Measurements from ENCODE around the gene RAB44. TPM values are rescaled to one million over a fixed set of nuclear protein-coding genes. Genes with fewer than 3 reads are reported as not detected.

The RAB44 gene
- total RNA-seq, 1 experiment from 2014 or later, result not detected

DNA sequence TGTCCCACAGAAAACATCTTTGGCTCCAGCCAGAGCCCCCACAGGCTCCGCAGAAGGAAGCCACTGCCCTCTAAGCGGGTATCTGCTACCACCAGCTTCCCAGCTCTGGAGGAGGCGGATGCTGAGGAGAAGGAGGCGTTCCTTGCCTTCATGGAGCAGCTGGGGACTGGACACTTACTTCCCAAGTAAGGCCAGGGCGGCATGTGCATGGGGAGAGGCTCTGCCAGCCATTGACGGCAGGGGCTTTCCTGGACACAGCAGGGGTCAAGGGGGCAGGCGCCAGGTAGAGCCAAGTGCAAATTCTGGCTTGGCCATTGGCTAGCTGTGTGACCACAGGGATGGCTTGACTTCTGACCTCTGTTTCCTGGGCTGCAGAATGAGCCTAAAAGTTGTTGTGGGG, 17.8 kb downstream of the RAB44 start:
- Histone ChIP-seq H3K4me3 (no peak overlapping the region), H3K27me3 (ENCODE audit: insufficient read depth, low read depth) (no peaks in the 10 kb centered on the region), H3K4me1 (replicated peaks; ENCODE audit: insufficient read depth) (peaks cover 7% of the 10 kb centered on the region), H3K27ac (no peak overlapping the region), H3K9me3 (ENCODE audit: insufficient read depth, low read depth) (no peaks in the 10 kb centered on the region), H3K36me3 (ENCODE audit: low read depth) (no peaks in the 10 kb centered on the region), H3K79me2 (ENCODE audit: low read depth) (no peaks in the 10 kb centered on the region), H3K9me2 (ENCODE audit: insufficient read depth) (no peaks in the 10 kb centered on the region), H2AFZ (no peak overlapping the region), H3F3A (ENCODE audit: insufficient read depth, low read depth) (peaks cover 12% of the 10 kb centered on the region; the same call in 1 of the 2 replicates), H4K20me1 (ENCODE audit: insufficient read depth) (no peaks in the 10 kb centered on the region), H3K4me2 (no peak overlapping the region)
- POLR2A ChIA-PET (ENCODE audit: unreplicated experiment), result interaction anchor here (0.6 kb wide), 1 partner anchor 20 kb away, joined by 3 read pairs; no protein-coding TSS in a partner anchor
- intact Hi-C loops (cut with micrococcal nuclease; ENCODE audit: unreplicated experiment), result no loop called here
- peak in 1 of 2 experiments; percentile 6 for DNase-seq
- CTCF ChIA-PET, result no interaction called here
- BruUV-seq (replicated peaks), result no TSS peak
- TF ChIP-seq CTCF (conservative IDR thresholded peaks at IDR 0.05), result no peak
- TF ChIP-seq EZH2 (IDR thresholded peaks at IDR 0.05; ENCODE audit: low read depth), result no peak

- DNase-seq, result no peak
- Histone ChIP-seq H2AFZ (no peak overlapping the region), H3K9me2 (ENCODE audit: insufficient read depth) (no peaks in the 10 kb centered on the region), H3K36me3 (ENCODE audit: low read depth) (no peaks in the 10 kb centered on the region), H4K20me1 (ENCODE audit: insufficient read depth) (no peaks in the 10 kb centered on the region), H3K27me3 (ENCODE audit: insufficient read depth, low read depth) (no peaks in the 10 kb centered on the region), H3K4me2 (no peak overlapping the region), H3K4me1 (replicated peaks; ENCODE audit: insufficient read depth) (peaks cover 7% of the 10 kb centered on the region), H3F3A (ENCODE audit: insufficient read depth, low read depth) (peaks cover 5% of the 10 kb centered on the region; the same call in 1 of the 2 replicates), H3K9me3 (ENCODE audit: insufficient read depth, low read depth) (no peaks in the 10 kb centered on the region), H3K27ac (no peak overlapping the region), H3K4me3 (no peak overlapping the region), H3K79me2 (ENCODE audit: low read depth) (no peaks in the 10 kb centered on the region)
- BruUV-seq (replicated peaks), result no TSS peak
- TF ChIP-seq CTCF (conservative IDR thresholded peaks at IDR 0.05) (no peak), EZH2 (IDR thresholded peaks at IDR 0.05; ENCODE audit: low read depth) (no peak)
- intact Hi-C loops (cut with micrococcal nuclease; ENCODE audit: unreplicated experiment), result no loop called here
- ChIA-PET POLR2A (ENCODE audit: unreplicated experiment) (interaction anchor here (0.6 kb wide), 1 partner anchor 232 kb away, joined by 3 read pairs; no protein-coding TSS in a partner anchor), CTCF (no interaction called here)
These were observed 19.0 kb downstream of the RAB44 start for GRCh38 chr6:36716476-36717093.

DNA sequence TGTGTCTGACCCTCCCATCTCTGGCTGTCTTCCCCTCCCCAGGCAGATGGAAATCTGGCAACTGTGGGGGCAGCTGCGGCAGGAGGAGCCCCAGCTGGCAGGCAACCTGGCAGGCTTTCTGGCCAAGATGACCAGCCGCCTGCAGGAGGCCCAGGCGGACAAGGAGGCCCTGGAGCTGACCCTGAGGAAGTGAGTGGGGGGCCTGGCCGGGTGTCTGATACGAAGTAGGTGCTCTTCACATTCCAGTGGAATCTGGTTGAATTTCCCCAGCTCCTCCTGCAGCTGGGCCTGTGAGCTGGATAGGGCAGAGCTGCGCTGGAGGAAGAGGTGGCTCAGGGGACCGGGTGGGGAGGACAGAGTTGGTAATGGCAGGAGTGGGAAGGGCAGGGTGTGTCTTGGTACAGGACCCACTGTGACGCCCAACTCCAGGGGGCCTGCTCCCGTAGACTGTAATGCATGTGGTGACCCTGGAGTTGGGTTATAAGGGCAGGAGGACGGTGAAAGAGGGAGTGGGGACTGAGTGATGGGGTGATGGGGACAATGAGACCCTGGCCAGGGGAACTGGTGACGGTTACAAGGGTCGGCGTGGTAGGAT, 19.7 kb downstream of the RAB44 start:
- BruUV-seq (replicated peaks), result no TSS peak

More for the DNA sequence above, 19.7 kb downstream of the RAB44 start:
- TF ChIP-seq CTCF (conservative IDR thresholded peaks at IDR 0.05) (no peak), EZH2 (IDR thresholded peaks at IDR 0.05; ENCODE audit: low read depth) (no peak)
- Histone ChIP-seq H3K4me1 (replicated peaks; ENCODE audit: insufficient read depth) (peaks cover 2% of the 10 kb centered on the region; the same call in 1 of the 2 replicates), H3K27me3 (ENCODE audit: insufficient read depth, low read depth) (no peaks in the 10 kb centered on the region), H3K4me3 (no peak overlapping the region), H3F3A (ENCODE audit: insufficient read depth, low read depth) (no peaks in the 10 kb centered on the region), H3K4me2 (no peak overlapping the region), H3K27ac (no peak overlapping the region), H3K79me2 (ENCODE audit: low read depth) (no peaks in the 10 kb centered on the region), H2AFZ (no peak overlapping the region), H3K9me3 (ENCODE audit: insufficient read depth, low read depth) (no peaks in the 10 kb centered on the region), H4K20me1 (ENCODE audit: insufficient read depth) (no peaks in the 10 kb centered on the region), H3K9me2 (ENCODE audit: insufficient read depth) (no peaks in the 10 kb centered on the region), H3K36me3 (ENCODE audit: low read depth) (no peaks in the 10 kb centered on the region)
- ChIA-PET POLR2A (ENCODE audit: unreplicated experiment) (interaction anchor here (0.6 kb wide), 1 partner anchor 233 kb away, joined by 3 read pairs; no protein-coding TSS in a partner anchor), CTCF (no interaction called here)
- DNase-seq, result no peak
- intact Hi-C loops (cut with micrococcal nuclease; ENCODE audit: unreplicated experiment), result no loop called here

Data from PC-9 (cell line).